ENCODE data around the gene FAM124A. TPM values are rescaled to one million over a fixed set of nuclear protein-coding genes. Genes with fewer than 3 reads are reported as not detected.

Gene FAM124A
- total and polyA plus RNA-seq, 2 of the 8 experiments (the other 6 are each of a cell fraction or from before 2014, with no cell fraction given) = 40.7 to 49.9 TPM

- no peak overlapping the region for H2BK12ac ChIP-seq (ENCODE audit: low read depth, low read length)
- H3K36me3 ChIP-seq (ENCODE audit: control insufficient read depth in 2 of 4, insufficient read depth in 4 of 4, low read length in 3 of 4) = no peaks in the 10 kb centered on the region
- no peaks in the 10 kb centered on the region for H3K4me1 ChIP-seq (replicated peaks in 1 of 4; ENCODE audit: control insufficient read depth in 3 of 4, insufficient read depth in 4 of 4, low read length in 3 of 4)
- no peaks in the 10 kb centered on the region for H4K20me1 ChIP-seq (replicated peaks in 1 of 2; ENCODE audit: control insufficient read depth in 1 of 2, insufficient read depth in 2 of 2, low read length in 2 of 2)
- H3K18ac ChIP-seq (ENCODE audit: extremely low read depth, low read length) = no peak overlapping the region
- no peak overlapping the region for H2BK5ac ChIP-seq (ENCODE audit: low read depth, low read length)
- ChIA-PET POLR2A (ENCODE audit: partially characterized antibody) (no interaction called here), CTCF (ENCODE audit: partially characterized antibody) (no interaction called here)
- no peaks in the 10 kb centered on the region for H3K79me2 ChIP-seq (ENCODE audit: control insufficient read depth in 1 of 2, insufficient read depth in 2 of 2, low read length in 2 of 2)
- no peak overlapping the region for H4K8ac ChIP-seq (ENCODE audit: extremely low read depth, insufficient read depth, low read length)
- H3K14ac ChIP-seq (ENCODE audit: insufficient read length) = no peak overlapping the region
- H2BK20ac ChIP-seq (ENCODE audit: low read length) = no peak overlapping the region
- no peaks in the 10 kb centered on the region for H3K79me1 ChIP-seq (ENCODE audit: low read depth, low read length)
- no peaks in the 10 kb centered on the region for H3K23me2 ChIP-seq (ENCODE audit: low read depth, low read length)
- no peak overlapping the region for H3K23ac ChIP-seq (ENCODE audit: insufficient read length)
- no peak overlapping the region for H2BK120ac ChIP-seq (replicated peaks; ENCODE audit: low read depth, low read length)
- H2AFZ ChIP-seq (ENCODE audit: low read length) = no peak overlapping the region
- no peak overlapping the region for H2AK5ac ChIP-seq (ENCODE audit: low read depth, low read length)
- H3K27ac ChIP-seq (ENCODE audit: low read depth, low read length) = no peak overlapping the region
- H3K56ac ChIP-seq (replicated peaks; ENCODE audit: insufficient read length, low read depth, low read length) = no peak overlapping the region
- H3K4me3 ChIP-seq (ENCODE audit: extremely low read depth in 1 of 4, insufficient read depth in 2 of 4, low read depth in 3 of 4, low read length in 4 of 4) = no peak overlapping the region
- H3K27me3 ChIP-seq (replicated peaks in 1 of 4; ENCODE audit: control insufficient read depth in 3 of 4, extremely low read depth in 1 of 4, insufficient read depth in 3 of 4, low read length in 3 of 4) = no peaks in the 10 kb centered on the region; a peak in 1 of 7 replicates
- no peaks in the 10 kb centered on the region for H3K9me3 ChIP-seq (ENCODE audit: insufficient read depth in 2 of 2, low read depth in 1 of 2, low read length in 1 of 2)
- H3K4me2 ChIP-seq (ENCODE audit: insufficient read depth in 1 of 2, low read depth in 2 of 2, low read length in 2 of 2) = no peak overlapping the region
- DNase-seq (ENCODE audit: low read depth in 1 of 2, low spot score in 2 of 2) (no peak), FAIRE-seq (no peak)
- TF ChIP-seq, protein P1, sequence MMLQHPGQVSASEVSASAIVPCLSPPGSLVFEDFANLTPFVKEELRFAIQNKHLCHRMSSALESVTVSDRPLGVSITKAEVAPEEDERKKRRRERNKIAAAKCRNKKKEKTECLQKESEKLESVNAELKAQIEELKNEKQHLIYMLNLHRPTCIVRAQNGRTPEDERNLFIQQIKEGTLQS (IDR thresholded peaks at IDR 0.05; ENCODE audit: insufficient read depth, low read depth, low read length) = no peak
- TF ChIP-seq KDM4A (IDR thresholded peaks at IDR 0.05; ENCODE audit: low read depth, low read length, severe bottlenecking) (no peak), BACH1 (IDR thresholded peaks at IDR 0.05; ENCODE audit: low read length) (no peak)
- no peak overlapping the region for H4K91ac ChIP-seq (replicated peaks; ENCODE audit: insufficient read length, low read length)
- no peak overlapping the region for H2BK15ac ChIP-seq (ENCODE audit: low read length)
- no peak overlapping the region for H3K9ac ChIP-seq (replicated peaks in 1 of 4; ENCODE audit: extremely low read depth in 1 of 4, low read depth in 3 of 4, low read length in 3 of 4)
- H3K4ac ChIP-seq (replicated peaks; ENCODE audit: insufficient read length, low read depth, low read length) = no peak overlapping the region
- no peak overlapping the region for H4K5ac ChIP-seq (ENCODE audit: insufficient read length, low read depth, low read length)
These were observed 111.6 kb downstream of the FAM124A start for GRCh38 chr13:51333826-51334225.

Small RNAs within 50 kb of the gene (small RNA-seq; reads per million reads assigned to genes)
- not detected for gene PRELID3BP2 (ENCODE audit: insufficient read depth)

Other genes with a start within 250 kb of the FAM124A start
- gene C13orf42, start 111.1 kb upstream of the FAM124A start, total RNA-seq (2021; fragmentation: NEBNext Ultra II Directional; extraction: Animal tissue kit (Norgen Biotek cat#: 25700)) = 9.9 and 11.7 TPM in 2 replicates
- gene C13orf42, start 111.1 kb upstream of the FAM124A start, polyA plus RNA-seq (2011; rRNA removed) = 10.1 and 11.5 TPM in 2 replicates
- gene SERPINE3, start 117.3 kb downstream of the FAM124A start, total RNA-seq (2021; fragmentation: NEBNext Ultra II Directional; extraction: Animal tissue kit (Norgen Biotek cat#: 25700)) = 0.15 and 0.34 TPM in 2 replicates
- 1.0 and 1.1 TPM in 2 replicates for gene SERPINE3, start 117.3 kb downstream of the FAM124A start, polyA plus RNA-seq (2011; rRNA removed)
- 42.6 and 42.8 TPM in 2 replicates for gene INTS6, start 230.6 kb downstream of the FAM124A start, total RNA-seq (2021; fragmentation: NEBNext Ultra II Directional; extraction: Animal tissue kit (Norgen Biotek cat#: 25700))
- 7.4 and 12.6 TPM in 2 replicates for gene INTS6, start 230.6 kb downstream of the FAM124A start, polyA plus RNA-seq (2011; rRNA removed)

Data from H1 (cell line).